Calu3 (cell line): ENCODE measurements around the gene BRF1. TPM values are rescaled to one million over a fixed set of nuclear protein-coding genes. Genes with fewer than 3 reads are reported as not detected.

Experiments used
- BruUV-seq: library from RNA; stranded (reverse); fragments of 400-500 nt; replicated peaks from 2 replicates; lab custom pipeline; 2021; lab: Mats Ljungman, UMichigan
- CTCF ChIA-PET: fragments of 300-600 bp; sonication (Branson Sonifier 250); formaldehyde crosslinking; loops from one replicate; lab custom pipeline; 2022; ENCODE audit warnings: antibody characterized with exemption; lab: Charles Lee
- DNase-seq: peaks from one replicate; pipeline ENCODE4 v3.0.0; 2022
- H3K27ac Mint-ChIP-seq: one replicate; pipeline ENCODE4 v1.8.0; 2022; ENCODE audit warnings: mixed read lengths; ENCODE audit not compliant: unreplicated experiment
- H3K27me3 Mint-ChIP-seq: one replicate; pipeline ENCODE4 v1.8.0; 2022; ENCODE audit warnings: mixed read lengths; ENCODE audit not compliant: unreplicated experiment
- H3K36me3 Mint-ChIP-seq: one replicate; pipeline ENCODE4 v1.8.0; 2022; ENCODE audit warnings: mild to moderate bottlenecking, moderate library complexity, mixed read lengths; ENCODE audit not compliant: insufficient read depth, unreplicated experiment
- H3K4me1 Mint-ChIP-seq: one replicate; pipeline ENCODE4 v1.8.0; 2022; ENCODE audit warnings: mild to moderate bottlenecking, low read depth, mixed read lengths; ENCODE audit not compliant: unreplicated experiment
- H3K4me3 Mint-ChIP-seq: one replicate; pipeline ENCODE4 v1.8.0; 2022; ENCODE audit warnings: mild to moderate bottlenecking, low read depth, moderate library complexity, mixed read lengths; ENCODE audit not compliant: unreplicated experiment
- H3K9me3 Mint-ChIP-seq: one replicate; pipeline ENCODE4 v1.8.0; 2022; ENCODE audit warnings: low read depth, mixed read lengths; ENCODE audit not compliant: unreplicated experiment
- intact Hi-C: fragments of 100-400 bp; cut with micrococcal nuclease; formaldehyde crosslinking; loops from one replicate; pipeline ENCODE4 v1.10.0; 2022; ENCODE audit not compliant: unreplicated experiment
- total RNA-seq: library from RNA; stranded (reverse); gene quantifications from 2 replicates; pipeline ENCODE4 v1.2.3, GENCODE V29; 2022
- TF ChIP-seq, protein P1 (sequence below): fragments of 200-600 bp; IDR thresholded peaks from one replicate; pipeline ENCODE4 v1.8.0; 2022; ENCODE audit warnings: antibody characterized with exemption; ENCODE audit not compliant: unreplicated experiment

The BRF1 gene
- total RNA-seq, 1 experiment from 2014 or later, result 38.4 TPM

DNA sequence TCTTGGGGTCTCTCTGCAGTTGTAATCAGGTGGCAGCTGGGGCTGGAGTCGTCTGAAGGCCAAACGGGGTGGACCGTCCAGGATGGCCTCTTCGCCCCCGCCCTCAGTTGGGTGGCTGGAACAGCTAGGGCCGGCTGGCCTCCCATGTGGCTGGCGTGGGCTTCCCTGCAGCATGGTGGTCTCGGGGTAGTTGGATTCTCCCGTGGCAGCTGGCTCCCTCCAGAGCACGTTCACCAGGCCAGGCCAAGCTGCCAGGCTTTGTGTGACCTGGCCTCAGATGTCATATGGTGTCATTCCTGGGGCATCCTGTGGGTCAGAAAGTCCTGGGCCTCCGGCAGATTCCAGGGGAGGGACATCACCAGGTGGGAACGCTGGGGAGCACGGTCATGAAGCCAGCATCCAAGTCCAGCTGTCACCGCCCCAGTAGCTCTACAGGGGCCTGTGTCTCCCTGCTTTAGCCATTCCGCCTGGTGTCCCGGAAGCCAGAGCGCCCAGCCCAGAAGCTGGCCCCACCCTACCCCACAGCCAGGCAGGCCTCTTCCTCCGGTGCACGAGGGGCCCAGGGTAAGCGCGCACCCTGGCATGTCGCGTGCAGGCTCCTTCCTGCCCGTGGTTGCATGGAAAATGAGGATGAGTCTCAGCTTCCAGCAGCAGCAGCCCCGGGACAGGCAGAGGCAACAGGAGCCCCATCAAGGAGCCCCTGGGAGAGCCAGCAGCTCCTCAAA lies 118.3 kb downstream of the BRF1 start:
- TF ChIP-seq, protein P1, sequence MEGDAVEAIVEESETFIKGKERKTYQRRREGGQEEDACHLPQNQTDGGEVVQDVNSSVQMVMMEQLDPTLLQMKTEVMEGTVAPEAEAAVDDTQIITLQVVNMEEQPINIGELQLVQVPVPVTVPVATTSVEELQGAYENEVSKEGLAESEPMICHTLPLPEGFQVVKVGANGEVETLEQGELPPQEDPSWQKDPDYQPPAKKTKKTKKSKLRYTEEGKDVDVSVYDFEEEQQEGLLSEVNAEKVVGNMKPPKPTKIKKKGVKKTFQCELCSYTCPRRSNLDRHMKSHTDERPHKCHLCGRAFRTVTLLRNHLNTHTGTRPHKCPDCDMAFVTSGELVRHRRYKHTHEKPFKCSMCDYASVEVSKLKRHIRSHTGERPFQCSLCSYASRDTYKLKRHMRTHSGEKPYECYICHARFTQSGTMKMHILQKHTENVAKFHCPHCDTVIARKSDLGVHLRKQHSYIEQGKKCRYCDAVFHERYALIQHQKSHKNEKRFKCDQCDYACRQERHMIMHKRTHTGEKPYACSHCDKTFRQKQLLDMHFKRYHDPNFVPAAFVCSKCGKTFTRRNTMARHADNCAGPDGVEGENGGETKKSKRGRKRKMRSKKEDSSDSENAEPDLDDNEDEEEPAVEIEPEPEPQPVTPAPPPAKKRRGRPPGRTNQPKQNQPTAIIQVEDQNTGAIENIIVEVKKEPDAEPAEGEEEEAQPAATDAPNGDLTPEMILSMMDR, result no peak
- no peak for DNase-seq
- Mint-ChIP-seq H3K9me3 (no peaks in the 10 kb centered on the region), H3K27ac (no peak overlapping the region), H3K4me1 (no peaks in the 10 kb centered on the region), H3K4me3 (no peak overlapping the region), H3K36me3 (peaks cover 19% of the 10 kb centered on the region), H3K27me3 (peaks cover 34% of the 10 kb centered on the region)
- CTCF ChIA-PET, result interaction anchor here (0.6 to 1.0 kb wide), 2 partner anchors 91 to 1305 kb away, joined by 3 to 6 read pairs; no protein-coding TSS in a partner anchor
- intact Hi-C loops, result no loop called here
- no TSS peak for BruUV-seq

DNA sequence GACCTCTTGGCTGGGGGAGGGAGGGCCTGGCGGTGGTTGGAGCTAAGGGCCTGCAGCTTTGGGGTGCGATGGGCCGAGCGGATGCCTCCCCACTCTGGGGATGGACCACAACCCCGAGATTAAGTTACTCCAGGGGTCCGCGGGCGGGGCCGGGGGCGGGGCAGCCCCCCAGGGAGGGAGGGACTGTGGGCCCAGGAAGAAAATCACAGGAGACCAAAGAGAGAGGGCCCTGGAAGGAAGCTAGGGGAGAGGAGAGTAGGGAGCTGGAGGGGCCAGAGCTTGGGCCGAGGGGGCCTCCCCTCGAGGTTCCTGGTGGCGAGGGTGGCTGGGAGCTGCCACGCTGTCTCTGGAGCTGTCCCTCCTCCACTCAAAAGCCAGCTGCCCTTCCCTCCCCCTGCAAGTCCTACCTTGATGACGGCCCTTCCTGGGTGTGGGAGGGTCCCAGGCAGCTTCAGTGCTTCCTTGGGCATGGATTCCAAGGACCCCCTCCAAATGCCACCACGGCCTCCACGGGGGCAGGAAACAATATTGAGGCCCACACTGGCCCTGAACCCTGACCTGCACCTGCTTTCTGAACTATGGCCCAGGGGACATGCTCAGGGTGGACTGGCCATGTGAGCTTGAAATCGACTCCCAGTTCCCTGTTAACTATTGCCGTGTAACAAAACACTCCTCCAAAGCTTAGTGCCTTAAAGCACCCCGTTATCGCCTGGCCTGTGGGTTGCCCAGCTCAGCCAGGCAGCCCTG lies 119.1 kb downstream of the BRF1 start:
- no peaks in the 10 kb centered on the region for H3K9me3 Mint-ChIP-seq
- H3K27me3 Mint-ChIP-seq, result peaks cover 34% of the 10 kb centered on the region
- no peak overlapping the region for H3K27ac Mint-ChIP-seq
- peak overlapping the region; percentile 61 for H3K4me3 Mint-ChIP-seq
- peaks cover 19% of the 10 kb centered on the region for H3K36me3 Mint-ChIP-seq
- CTCF ChIA-PET, result interaction anchor here (0.5 to 1.0 kb wide), 5 partner anchors 22 to 1304 kb away, joined by 3 to 6 read pairs (median 4); no protein-coding TSS in a partner anchor
- DNase-seq, result no peak
- intact Hi-C loops, result no loop called here
- TF ChIP-seq, protein P1, result no peak
- no TSS peak for BruUV-seq
- peaks cover under 1% of the 10 kb centered on the region for H3K4me1 Mint-ChIP-seq

DNA sequence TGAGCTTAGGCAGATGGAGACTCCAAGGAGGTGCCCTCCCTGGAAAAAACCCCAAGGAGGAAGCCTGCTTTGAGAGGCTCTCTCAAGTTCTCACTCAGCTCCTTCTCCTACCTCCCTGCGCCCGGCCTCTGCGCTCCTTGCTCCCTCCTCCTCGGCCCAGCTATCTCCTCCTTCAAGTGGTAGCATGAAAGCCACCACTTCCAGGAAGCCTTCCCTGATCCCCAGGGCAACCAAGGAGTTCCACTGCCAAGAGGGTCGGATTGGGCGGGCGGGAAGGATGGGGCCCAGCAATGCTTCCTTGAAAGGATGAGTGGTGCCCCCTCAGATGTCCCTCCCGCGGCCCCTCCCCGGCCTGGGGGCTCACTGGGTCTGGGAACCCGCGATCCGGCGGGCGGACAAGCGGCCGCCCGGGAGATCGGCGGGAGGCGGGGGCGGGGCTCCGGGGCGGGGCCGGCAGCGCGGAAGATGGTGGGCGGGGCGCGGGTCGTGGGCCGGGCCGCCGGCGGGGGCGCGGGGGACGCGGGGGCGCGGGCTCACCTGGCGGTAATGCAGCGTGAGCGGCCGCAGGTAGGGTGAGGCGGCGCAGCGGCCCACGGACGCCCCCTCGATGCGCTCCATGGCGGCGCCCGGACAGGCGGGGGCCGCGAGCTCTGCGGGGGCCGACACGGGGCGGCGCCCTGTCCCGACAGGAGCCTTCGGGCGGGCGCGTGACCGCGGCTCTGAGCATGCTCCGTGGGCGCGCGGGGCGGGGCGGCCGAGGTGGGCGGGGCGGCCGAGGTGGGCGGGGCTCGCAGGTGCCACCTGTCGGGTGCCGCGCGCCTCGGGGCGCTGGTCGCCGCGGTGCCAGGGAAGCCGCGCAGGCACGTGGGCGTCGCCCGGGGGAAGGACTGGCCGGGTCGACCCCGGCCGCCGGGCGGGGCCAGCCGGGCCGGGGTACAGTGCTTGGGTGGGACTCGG lies 119.9 kb downstream of the BRF1 start, which contains the start of gene NUDT14:
Gene NUDT14 (minus strand): TSS at position 721 of the 957 bp plus-strand sequence. CDS start 103 bp downstream, at position 618.
- H3K4me3 Mint-ChIP-seq, result peak within 1 kb of the TSS; percentile 61
- peaks cover 30% of the 10 kb centered on the region for H3K27me3 Mint-ChIP-seq
- no peaks in the 10 kb centered on the region for H3K9me3 Mint-ChIP-seq
- intact Hi-C loops, result no loop called here
- no peak within 1 kb of the TSS for H3K27ac Mint-ChIP-seq
- peaks cover 19% of the 10 kb centered on the region for H3K36me3 Mint-ChIP-seq
- no TSS peak for BruUV-seq
- TF ChIP-seq, protein P1, result no peak
- CTCF ChIA-PET, result interaction anchor here (0.6 to 0.7 kb wide), 2 partner anchors 22 to 364 kb away, joined by 4 read pairs; no protein-coding TSS in a partner anchor
- H3K4me1 Mint-ChIP-seq, result peaks cover 9% of the 10 kb centered on the region
- peak; percentile 88 for DNase-seq

DNA sequence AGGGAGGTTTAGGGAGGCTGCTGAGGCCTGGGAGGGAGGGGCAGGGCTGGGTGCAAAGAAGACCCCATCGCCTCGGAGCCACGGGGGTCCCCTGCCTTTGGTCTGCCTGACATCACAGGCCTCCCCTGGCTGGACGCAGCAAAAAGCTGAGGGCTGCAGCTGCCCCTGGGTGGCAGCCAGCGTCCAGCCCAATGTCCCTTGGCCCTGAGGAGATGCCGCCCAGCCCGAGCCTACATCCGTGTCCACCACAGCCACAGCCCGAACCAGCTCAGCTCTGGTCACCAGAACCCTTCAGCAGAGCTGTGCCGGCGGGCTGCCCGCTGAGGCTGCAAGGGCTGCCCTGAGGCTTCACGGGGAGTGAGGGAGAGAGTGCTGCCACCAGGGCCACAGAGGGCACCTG lies 121.6 kb downstream of the BRF1 start:
- Mint-ChIP-seq H3K36me3 (peaks cover 9% of the 10 kb centered on the region), H3K4me3 (no peak overlapping the region), H3K27ac (no peak overlapping the region), H3K27me3 (peaks cover 13% of the 10 kb centered on the region), H3K9me3 (no peaks in the 10 kb centered on the region), H3K4me1 (peaks cover 9% of the 10 kb centered on the region)
- no TSS peak for BruUV-seq
- TF ChIP-seq, protein P1, result no peak
- intact Hi-C loops, result no loop called here
- CTCF ChIA-PET, result no interaction called here
- DNase-seq, result no peak
